T-helper 2 cell (primary cell): ENCODE measurements around the gene TSHB.

Experiments
- DNase-seq, 5 experiments: peaks; one replicate each; pipeline versions ENCODE4 v3.0.0 to v3.0.0-alpha.2; 2012 to 2022

Gene TSHB

DNA sequence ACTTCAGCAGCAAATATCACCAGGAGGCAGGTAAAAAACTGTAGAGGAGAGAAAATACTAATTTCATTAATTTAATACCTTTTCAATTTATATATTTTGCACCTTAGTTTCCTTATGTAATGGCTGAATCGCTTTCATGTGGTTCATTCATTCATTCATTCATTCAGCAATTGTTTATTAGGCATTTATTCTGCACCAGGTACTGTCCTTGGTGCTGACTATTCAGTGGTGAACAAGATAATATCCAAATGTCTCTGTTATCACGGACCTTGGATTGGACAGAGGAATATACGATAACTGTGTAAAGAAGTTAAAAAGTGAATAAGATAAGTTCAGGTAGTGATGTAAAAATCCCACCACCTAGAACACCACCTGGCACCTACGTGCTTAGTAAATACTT, 30.9 kb downstream of the TSHB start:
- no peak for DNase-seq

DNA sequence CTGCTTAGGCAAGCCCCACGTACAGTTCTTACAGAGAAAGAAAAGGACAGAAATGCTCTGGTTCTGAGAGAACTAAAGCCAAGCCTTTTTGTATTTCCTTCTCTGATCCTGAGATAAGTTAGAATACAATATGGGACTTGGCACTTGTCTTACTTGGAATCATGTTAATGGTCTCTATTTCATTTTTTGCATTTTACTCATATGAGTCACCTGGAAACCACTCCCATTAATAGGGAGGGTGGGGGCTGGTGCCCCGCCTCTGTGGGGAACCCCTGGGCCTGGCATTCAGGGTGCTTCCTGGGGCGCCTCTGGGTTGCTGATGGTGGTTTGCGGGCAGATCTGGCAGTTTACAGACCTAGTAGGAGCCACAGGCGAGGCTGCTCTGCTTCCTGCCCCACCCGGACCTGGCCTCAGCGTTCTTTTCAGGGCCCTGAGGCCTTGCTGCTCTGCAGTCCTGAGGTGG, 32.9 kb downstream of the TSHB start:
- DNase-seq = peak; percentile 77 to 99 (median 93)

DNA sequence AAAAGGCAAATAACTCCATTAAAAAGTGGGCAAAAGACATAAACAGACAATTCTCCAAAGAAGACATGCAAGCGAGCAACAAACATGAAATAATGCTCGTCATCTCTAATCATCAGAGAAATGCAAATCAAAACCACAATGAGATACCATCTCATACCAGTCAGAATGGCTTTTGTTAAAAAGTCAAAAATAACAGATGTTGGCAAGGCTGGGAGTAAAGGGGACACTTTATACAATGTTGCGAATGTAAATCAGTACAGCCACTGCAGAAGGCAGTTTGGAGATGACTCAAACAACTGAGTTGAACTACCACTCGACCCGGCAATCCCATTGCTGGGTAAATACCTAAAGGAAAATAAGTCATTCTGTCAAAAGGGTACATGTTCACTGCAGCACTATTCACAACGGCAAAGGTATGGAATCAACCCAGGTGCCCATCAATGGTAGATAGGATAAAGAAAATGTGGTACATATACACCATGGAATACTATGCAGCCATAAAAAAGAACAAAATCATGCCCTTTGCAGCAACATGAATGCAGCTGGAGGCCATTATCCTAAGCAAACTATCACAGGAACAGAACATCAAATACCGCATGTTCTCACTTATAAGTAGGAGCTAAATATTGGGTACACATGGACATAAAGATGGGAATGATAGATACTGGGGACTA, 33.7 kb downstream of the TSHB start:
- peak in 3 of 5 experiments; percentile 37 to 94 (median 70) for DNase-seq

DNA sequence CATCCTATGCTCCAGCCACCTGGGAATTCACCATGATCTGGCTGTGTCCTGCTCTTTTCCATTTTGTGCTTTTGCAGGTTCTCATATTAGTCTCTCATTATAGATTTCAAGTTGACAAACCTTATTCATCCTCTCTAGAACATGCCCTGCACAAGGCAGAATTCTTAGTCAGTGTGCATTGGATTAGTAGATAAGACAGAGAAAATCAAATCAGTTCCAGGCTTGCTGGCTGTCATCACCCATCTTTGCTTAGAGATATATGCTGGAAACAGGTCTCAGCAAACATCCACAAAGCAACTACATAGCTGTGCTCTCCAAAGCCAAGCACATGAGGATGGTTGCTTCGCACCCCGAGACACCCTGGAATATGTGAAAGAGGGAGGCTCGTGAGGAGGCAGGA, 34.8 kb downstream of the TSHB start:
- DNase-seq = no peak

DNA sequence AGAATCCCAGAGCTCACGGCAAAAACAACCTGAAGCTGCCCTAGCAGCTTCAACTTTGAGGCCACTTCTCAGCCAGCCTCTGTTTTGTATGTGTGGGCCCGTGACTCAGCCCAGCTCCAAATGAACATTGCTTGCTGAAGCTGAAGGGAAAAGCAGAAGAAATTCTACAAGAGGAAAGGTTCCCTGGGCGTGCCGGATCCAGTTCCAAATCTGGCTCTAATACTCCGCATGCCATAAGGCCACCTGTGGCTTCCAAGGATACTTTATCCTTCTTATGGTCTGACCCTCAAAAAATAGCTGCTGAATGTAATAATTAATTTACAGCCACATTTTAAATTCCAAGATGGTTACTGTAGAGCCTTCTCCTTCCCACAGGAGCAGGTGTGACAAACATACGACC, 35.4 kb downstream of the TSHB start:
- no peak for DNase-seq

DNA sequence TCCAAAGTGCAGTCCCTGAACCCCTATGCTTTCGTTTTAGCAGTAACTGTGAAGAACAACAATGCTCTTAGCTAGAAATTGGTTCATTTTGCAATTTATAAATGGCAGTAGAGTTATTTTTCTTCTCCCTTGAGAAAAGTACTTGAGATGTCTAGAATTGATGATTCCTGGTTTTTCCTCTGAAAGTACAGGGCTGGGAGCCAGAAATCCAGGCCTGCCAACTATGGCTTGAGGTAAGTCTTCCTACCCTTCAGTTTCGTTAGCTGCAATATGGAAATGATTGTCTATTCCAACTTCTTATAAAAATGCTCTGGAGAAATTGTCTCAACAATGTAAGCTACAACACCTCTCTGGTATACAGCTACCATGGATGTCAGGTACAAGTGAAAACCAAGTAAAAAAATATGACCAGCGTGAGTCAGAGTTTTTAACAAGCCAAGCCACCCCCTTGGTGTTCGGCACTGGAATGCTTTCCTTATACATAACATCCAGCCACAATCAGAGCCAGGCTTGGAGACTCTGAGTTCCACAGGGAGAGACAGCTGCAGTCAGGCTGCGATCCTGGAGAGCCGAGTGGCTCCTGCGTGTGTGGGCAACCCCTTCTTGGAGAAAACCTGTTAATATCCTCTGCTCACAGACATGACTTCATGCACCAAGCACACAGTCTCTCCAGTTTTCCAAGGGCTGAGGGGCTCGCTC, 37.7 kb downstream of the TSHB start:
- no peak for DNase-seq

DNA sequence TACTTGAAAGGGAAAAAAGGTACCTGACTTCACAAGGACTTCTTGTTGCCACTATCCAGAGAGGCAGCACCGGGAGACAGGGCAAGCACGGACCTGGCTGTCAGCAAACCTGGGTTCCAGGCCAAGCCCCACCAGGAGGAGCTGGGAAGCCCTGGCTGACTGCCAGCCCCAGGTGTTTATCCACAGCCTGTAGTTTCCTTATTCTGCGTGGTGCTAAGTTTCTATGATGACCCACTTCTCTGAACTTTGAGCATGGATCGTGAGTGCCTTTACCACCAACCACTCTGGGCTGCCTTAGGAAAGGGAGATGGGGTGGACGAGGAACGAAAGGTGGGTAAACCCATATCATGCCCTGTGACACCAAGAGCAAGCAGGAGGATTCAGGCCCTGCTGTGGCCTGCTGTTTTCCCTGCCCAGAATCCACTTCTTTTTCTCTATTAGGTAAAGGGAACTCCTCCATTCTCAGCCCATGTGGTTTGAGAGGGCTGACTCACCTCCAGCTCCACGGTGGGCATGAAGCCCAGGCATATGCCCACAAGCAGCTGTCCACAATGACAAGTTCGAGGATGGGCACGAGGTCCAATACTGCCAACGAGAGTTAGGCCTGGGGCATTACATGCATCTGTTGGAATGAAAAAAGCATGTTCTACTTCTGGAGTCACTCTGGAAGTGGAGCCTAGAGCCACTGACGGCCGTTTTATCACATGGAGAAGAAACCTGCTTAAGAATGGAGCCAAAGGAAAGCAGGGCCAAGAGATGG, 39.4 kb downstream of the TSHB start:
- no peak for DNase-seq

DNA sequence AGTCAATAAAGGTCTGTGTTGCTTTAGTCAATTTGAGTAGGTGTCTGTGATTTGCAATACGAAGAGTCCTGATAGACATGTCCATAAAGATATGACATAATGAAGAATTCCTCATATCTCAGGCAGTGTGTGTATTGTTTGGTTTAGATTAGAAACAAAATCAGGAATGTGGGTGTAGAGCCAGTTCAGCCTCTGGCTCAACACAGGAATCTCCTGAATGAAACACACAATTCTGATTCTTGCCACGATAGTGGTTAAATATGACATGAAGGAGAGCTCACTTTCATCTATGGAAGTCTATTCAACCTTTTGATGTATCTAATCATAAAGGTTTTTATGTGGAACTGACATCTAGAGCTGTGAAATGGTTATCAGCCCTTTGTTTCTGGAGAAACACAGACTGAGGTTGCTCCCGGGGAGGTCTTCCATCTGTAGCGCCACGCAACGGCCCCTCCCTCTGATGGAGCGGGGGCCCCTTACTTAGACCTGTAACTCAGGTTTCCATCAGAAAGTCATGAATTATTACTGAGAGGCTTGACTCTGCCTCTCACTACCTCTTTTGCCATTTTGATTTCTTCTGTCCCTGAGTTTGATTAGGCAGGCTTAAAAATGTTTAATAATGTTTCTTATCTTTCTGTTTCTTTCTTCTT, 40.2 kb downstream of the TSHB start:
- no peak for DNase-seq

DNA sequence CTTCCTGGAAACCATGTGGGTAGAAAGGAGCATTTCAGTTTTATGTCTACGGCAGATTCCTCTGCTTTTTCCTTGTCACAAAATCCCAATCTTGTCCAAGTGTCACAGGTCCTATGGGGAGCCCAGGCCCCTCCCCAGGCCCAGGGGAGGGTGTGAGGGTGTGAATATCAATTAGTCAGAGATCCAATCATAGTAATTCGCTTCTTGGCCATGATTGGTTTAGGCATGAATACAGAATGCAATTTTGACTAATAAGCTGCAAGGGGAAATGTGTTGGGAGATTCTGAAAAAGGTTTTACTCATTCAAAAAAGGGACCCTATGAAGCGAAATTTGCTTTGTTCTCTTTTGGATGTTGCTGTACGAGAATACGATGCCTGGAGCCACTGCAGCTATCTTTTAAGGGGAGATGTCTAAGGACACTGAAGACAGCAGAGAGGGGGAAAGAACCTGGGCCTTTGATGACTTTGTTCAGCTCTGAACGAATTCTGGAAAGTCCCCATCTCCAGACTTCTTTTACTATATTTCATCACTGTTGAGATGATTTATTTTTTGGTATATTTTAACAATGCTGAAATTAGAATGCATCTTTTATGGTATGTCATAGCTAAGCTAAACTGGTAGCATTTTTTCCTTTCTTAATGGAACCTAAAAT, 41.5 kb downstream of the TSHB start:
- no peak for DNase-seq

DNA sequence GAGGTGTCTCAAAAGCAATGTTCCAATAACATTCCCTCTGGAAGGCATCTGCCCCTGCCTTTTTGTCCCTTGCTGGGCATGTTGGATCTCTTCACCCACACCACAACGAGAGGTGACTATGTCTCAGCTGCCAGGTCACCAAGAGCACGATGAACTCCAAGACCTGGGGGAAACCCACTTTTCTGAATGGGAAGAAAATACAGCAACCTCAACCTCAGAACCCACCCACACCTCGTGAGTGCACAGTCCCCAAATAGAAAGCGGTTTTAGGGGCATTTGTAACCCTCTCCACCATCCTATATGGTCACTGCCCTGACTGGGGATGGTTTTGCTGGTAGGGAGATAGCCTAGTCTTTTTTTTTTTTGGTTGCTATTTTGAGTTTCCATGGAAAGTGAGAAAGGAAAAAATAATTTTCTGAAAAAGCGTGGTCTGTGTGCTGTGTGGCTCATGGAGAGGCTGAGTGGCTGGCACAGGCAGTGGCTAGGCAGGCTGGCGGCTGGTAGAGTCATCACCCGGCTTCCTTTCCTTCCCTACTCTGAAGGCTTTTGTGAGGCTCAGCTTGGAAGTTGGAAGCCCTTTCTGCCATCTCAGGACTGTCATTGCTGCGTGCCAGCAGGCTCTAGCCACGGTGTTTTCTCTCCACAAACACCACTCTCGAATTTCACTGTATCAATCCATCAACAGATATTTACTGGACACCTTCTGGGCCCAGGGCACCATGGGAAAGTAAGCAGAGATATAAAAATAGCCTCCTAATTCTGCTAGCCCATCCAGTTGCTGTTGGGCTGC, 43.9 kb downstream of the TSHB start:
- no peak for DNase-seq

DNA sequence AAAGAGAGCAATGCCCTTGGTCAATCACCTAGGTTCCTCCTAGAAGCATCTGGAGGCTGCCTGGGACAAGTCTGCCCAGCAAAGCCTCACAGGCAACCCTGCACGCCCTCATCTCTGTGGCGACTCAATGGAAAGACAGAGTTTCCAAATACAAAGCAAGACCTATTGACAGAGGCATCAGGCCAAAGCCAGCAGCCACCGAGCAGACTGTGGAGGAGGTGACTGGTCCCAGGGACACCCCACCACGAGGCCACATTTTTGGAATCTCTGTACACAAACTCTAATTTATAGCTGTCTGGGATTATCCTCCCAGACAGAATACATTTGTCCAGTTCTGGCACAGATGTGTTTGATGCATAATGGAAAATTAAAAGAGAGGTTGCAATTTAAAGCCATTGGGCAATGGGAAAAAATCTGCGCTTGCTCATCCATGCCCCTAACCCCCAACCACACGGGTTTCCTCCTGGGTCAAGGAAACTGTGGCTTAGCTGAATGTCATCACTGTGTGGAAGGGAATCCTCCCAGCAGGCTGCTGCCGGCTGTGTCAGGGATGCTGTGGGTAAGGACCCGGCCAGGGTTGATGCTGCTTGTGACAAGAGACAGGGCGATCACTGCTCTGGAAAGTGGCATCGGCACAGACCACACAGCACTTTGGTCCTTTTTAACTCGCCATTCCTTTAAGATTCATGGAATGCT, 45.4 kb downstream of the TSHB start:
- DNase-seq = no peak

DNA sequence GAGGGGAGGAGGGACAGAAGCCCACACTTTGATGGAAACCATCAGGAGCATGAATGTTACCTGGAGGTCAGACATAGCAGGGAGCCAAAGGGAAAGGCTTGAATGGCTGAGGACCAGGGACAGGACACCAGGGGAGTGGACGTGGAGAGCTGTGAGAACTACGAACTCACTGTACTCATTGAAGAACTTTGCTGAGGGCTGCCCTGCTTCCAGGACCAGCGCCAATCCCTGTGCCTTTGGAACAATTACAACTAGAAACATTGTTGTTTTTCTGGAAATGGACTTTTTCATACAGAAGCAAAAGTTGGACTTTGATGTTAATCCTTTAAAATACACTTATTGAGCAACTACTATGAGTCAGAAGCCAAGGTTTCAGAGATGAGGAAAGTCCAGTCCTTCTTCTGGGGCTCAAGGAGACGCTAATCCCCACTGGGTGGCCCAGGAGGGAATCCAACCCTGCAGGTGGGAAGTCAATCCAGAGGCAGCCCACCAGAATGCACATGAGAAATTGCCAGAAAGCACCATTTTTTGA, 46.8 kb downstream of the TSHB start:
- DNase-seq = no peak

DNA sequence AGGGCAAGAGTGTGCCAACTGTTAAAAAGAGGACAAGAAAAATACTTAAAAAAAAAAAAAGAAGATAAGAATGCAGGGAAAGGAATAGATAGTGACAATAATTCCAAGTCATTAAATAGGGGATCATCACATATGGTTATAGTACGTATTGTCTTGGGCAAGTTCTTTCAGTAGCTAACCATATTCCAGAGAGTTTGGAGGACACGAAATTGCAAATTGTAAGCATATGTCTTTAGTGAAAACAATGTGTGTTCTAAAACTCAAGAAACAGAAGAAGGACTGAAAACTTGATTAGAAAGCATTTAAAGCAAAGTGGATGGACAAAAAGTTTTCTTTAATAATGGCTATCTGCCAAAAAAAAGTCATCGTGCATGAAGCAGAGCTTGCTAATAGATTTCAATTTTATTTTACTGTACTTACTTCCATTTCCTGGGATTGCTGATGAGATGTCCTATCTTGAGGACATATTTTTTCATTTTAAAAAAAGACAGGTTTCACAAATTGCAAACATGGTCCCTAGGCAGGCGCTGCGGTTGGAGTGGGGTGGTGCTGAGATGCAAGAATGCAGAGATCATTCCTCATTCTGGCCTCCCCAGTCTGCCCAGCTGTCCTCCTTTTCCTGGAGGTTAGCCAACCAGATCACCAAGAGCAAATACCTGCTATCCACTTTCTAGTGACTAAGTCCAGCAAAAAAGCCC, 47.8 kb downstream of the TSHB start:
- no peak for DNase-seq

DNA sequence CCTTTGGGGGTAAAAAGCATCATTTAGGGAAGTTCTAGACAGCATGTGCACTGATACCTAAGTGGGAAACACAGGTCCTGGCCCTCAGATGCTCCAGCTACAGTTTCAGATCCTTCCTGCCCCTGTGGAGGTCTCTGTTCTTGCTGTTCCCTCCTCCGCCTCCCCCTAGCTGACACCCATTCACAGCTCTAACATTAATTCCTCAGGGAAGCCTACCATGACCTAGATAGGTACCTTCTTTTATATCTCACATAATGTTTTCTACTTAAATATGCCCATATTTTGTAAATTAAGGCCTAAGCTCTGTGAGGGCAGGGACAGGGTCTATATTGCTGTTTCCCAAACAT, 48.3 kb downstream of the TSHB start:
- no peak for DNase-seq

DNA sequence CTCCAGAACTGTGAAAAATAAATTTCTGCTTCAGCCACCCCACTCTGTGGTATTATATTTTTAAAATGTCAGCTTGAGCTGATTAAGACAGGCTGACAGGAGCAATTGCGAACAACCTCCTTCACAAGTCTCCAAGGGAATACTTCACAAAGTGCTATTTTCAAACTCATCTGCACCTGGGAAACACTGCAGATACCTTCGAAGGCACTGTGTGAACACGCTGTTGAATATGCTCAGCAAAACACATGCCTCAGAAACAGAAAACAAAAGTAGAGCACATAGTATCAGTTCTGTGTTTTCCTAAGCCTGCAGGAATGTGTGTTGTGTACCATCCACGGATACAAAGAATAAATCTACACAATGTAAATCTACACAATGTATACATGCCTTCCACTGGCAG, 49.1 kb downstream of the TSHB start:
- no peak for DNase-seq

DNA sequence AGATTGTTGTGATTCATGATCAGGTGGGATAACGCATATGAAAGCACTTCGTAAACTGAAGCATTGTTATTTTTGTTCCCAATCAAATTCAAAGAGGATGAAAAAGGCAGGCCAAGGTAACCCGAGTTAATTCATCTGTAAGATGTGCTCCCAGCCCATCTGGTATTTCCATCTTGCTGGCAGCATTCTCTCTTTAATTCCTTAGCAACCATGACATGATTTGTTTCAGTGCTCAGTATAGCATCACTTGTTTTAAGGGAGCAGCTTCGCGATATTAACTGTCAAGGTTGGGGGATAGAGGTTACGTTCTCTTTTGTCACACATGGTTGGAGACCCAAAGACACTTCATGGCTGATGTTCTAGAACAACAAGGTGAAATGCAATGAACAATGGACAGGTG, 53.3 kb downstream of the TSHB start:
- DNase-seq = no peak
